PC-3 (cell line): Measurements from ENCODE around the gene BBLN. TPM values are rescaled to one million over a fixed set of nuclear protein-coding genes. Genes with fewer than 3 reads are reported as not detected.

Experiments
- ATAC-seq: fragments of 200-7000 bp; cut with Tn5 transposase; 2 replicates; pipeline ENCODE4 v1.9.1; 2020; ENCODE audit warnings: mild to moderate bottlenecking, moderate library complexity
- BruUV-seq: library from RNA; stranded (reverse); fragments of 400-500 nt; replicated peaks from 2 replicates; lab custom pipeline; 2021; lab: Mats Ljungman, UMichigan
- CTCF ChIA-PET: fragments of 300-600 bp; sonication (Branson Sonifier 250); formaldehyde crosslinking; loops from one replicate; lab custom pipeline; 2022; ENCODE audit warnings: antibody characterized with exemption; lab: Charles Lee
- POLR2A ChIA-PET: fragments of 300-600 bp; sonication (Branson Sonifier 250); formaldehyde crosslinking; loops from one replicate; lab custom pipeline; 2022; ENCODE audit warnings: antibody characterized with exemption; ENCODE audit not compliant: unreplicated experiment; lab: Charles Lee
- DNase-seq: peaks from one replicate; pipeline ENCODE4 v3.0.0-alpha.2; 2015
- H2AFZ ChIP-seq: fragments of 300-600 bp; sonication (generic); 2 replicates; pipeline ENCODE4 v1.6.0; 2016; ENCODE audit warnings: antibody characterized with exemption, low read length
- H3F3A ChIP-seq: fragments of 300-600 bp; sonication (generic); one replicate; pipeline ENCODE4 v1.6.0; 2017; ENCODE audit warnings: antibody characterized with exemption, low read length, control low read depth, mild to moderate bottlenecking; ENCODE audit not compliant: unreplicated experiment
- H3K27ac ChIP-seq: fragments of 300-600 bp; sonication (generic); 2 replicates; pipeline ENCODE4 v1.5.1; 2016; ENCODE audit warnings: mild to moderate bottlenecking, low read length
- H3K27me3 ChIP-seq: fragments of 300-600 bp; sonication (generic); 2 replicates; pipeline ENCODE4 v1.6.1; 2016; ENCODE audit warnings: low read length, mixed read lengths
- H3K36me3 ChIP-seq: fragments of 300-600 bp; sonication (generic); 2 replicates; pipeline ENCODE4 v1.6.1; 2016; ENCODE audit warnings: low read depth, mixed run types, low read length, mixed read lengths
- H3K4me1 ChIP-seq: fragments of 300-600 bp; sonication (generic); 2 replicates; pipeline ENCODE4 v1.5.1; 2016; ENCODE audit warnings: low read length; ENCODE audit not compliant: insufficient read depth
- H3K4me2 ChIP-seq: fragments of 300-600 bp; sonication (generic); 2 replicates; pipeline ENCODE4 v1.6.0; 2016; ENCODE audit warnings: low read length
- H3K4me3 ChIP-seq: fragments of 300-600 bp; sonication (generic); 2 replicates; pipeline ENCODE4 v1.5.1; 2016; ENCODE audit warnings: mild to moderate bottlenecking, low read length, mixed read lengths
- H3K79me2 ChIP-seq: fragments of 300-600 bp; sonication (generic); 2 replicates; pipeline ENCODE4 v1.6.1; 2017; ENCODE audit warnings: low read length, mixed read lengths
- H3K9ac ChIP-seq: fragments of 300-600 bp; sonication (generic); 2 replicates; pipeline ENCODE4 v1.6.0; 2016; ENCODE audit warnings: mild to moderate bottlenecking, low read length
- H3K9me2 ChIP-seq: fragments of 300-600 bp; sonication (generic); replicated peaks from 2 replicates; pipeline ENCODE4 v1.6.1; 2016; ENCODE audit warnings: mixed run types, low read length, mixed read lengths
- H3K9me3 ChIP-seq: fragments of 300-600 bp; sonication (generic); 2 replicates; pipeline ENCODE4 v1.6.1; 2016; ENCODE audit warnings: low read length, mixed read lengths
- H4K20me1 ChIP-seq: fragments of 300-600 bp; sonication (generic); 2 replicates; pipeline ENCODE4 v1.6.1; 2016; ENCODE audit warnings: low read length, mixed read lengths
- CTCF ChIP-seq: fragments of 300-600 bp; sonication (generic); conservative IDR thresholded peaks from 2 replicates; pipeline ENCODE4 v1.5.1; 2017; ENCODE audit warnings: antibody characterized with exemption, low read depth, mild to moderate bottlenecking, low read length
- EZH2 ChIP-seq: fragments of 300-600 bp; sonication (generic); IDR thresholded peaks from one replicate; pipeline ENCODE4 v1.6.1; 2017; ENCODE audit warnings: antibody characterized with exemption, mild to moderate bottlenecking, low read length; ENCODE audit not compliant: unreplicated experiment
- EZH2phosphoT487 ChIP-seq: fragments of 300-600 bp; sonication (generic); IDR thresholded peaks from 2 replicates; pipeline ENCODE4 v1.6.1; 2018; ENCODE audit warnings: mild to moderate bottlenecking, antibody characterized with exemption, low read length, borderline replicate concordance
- intact Hi-C: fragments of 100-400 bp; cut with micrococcal nuclease; formaldehyde crosslinking; loops from 2 replicates; pipeline ENCODE4 v1.9.0; 2023
- total RNA-seq: library from RNA; depleted of rRNA; stranded (reverse); fragments of >200 nt; gene quantifications from 2 replicates; pipeline ENCODE4 v1.2.3, GENCODE V29; 2014

Gene BBLN
- total RNA-seq, 1 experiment from 2014 or later = 158 TPM

DNA sequence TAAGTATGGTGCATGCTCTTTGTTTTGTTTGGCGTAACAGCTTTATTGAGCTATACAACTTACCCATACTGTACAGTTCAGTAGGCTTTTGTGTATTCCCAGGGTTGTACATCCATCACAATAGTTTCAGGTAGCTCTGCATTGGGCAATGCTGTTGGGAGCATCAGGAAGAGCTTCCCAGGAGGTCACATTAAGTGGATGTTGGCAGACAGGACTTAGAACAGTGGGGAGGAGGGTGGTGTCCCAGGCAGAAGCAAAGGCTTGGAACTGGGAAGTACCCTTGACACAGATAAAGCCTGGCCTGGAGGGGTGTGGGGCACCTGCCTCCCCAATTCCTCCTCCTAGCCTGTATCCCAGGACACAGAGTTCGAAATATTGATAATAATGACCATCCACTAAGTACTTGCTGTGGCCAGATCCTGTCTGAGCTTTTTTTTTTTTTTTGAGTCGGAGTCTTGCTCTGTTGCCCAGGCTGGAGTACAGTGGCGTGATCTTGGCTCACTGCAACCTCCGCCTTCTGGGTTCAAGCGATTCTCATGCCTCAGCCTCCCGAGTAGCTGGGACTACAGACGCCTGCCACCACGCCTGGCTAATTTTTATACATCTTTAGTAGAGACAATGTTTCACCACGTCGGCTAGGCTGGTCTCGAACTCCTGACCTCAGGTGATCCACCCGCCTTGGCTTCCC lies 1.3 kb downstream of the BBLN start:
- H2AFZ ChIP-seq = no peak overlapping the region
- no peaks in the 10 kb centered on the region for H4K20me1 ChIP-seq
- ChIA-PET POLR2A (interaction anchor here (0.5 kb wide), 1 partner anchor 56 kb away, joined by 3 read pairs; no protein-coding TSS in a partner anchor), CTCF (no interaction called here)
- TF ChIP-seq EZH2phosphoT487 (no peak), EZH2 (no peak), CTCF (no peak)
- H3K4me3 ChIP-seq = peak overlapping the region; percentile 77
- peak overlapping the region; percentile 75; the same call in 1 of the 2 replicates for H3K9ac ChIP-seq
- 0 out of 2 replicates have a peak, but pooled peaks have one; percentile 2 for ATAC-seq
- intact Hi-C loops = loop anchor here (5.0 kb wide), 1 partner anchor 34 kb away; the partner anchor contains the start of gene PTGES2
- H3F3A ChIP-seq = no peaks in the 10 kb centered on the region
- peaks cover 22% of the 10 kb centered on the region for H3K79me2 ChIP-seq
- H3K27me3 ChIP-seq = no peaks in the 10 kb centered on the region
- no peak overlapping the region for H3K27ac ChIP-seq
- H3K36me3 ChIP-seq = peaks cover 7% of the 10 kb centered on the region
- no TSS peak for BruUV-seq
- DNase-seq = no peak
- peak overlapping the region; percentile 85 for H3K4me2 ChIP-seq
- H3K9me2 ChIP-seq = no peaks in the 10 kb centered on the region
- no peaks in the 10 kb centered on the region for H3K9me3 ChIP-seq
- H3K4me1 ChIP-seq = peaks cover 19% of the 10 kb centered on the region

GRCh38 chr9:128162215-128163026 lies 2.4 kb downstream of the BBLN start:
- Histone ChIP-seq H3F3A (no peaks in the 10 kb centered on the region), H3K4me2 (peak overlapping the region; percentile 34; the same call in 1 of the 2 replicates), H3K79me2 (peaks cover 22% of the 10 kb centered on the region), H3K4me3 (no peak overlapping the region), H3K27me3 (no peaks in the 10 kb centered on the region), H3K36me3 (peaks cover 7% of the 10 kb centered on the region), H3K9ac (no peak overlapping the region), H3K9me3 (no peaks in the 10 kb centered on the region), H3K9me2 (no peaks in the 10 kb centered on the region), H4K20me1 (no peaks in the 10 kb centered on the region), H3K4me1 (peaks cover 19% of the 10 kb centered on the region), H3K27ac (no peak overlapping the region), H2AFZ (no peak overlapping the region)
- CTCF ChIA-PET = no interaction called here
- BruUV-seq = no TSS peak
- peak; percentile 52 for ATAC-seq
- TF ChIP-seq EZH2phosphoT487 (no peak), EZH2 (no peak), CTCF (no peak)
- POLR2A ChIA-PET = no interaction called here
- intact Hi-C loops = loop anchor here (5.0 kb wide), 1 partner anchor 35 kb away; the partner anchor contains the start of gene PTGES2
- DNase-seq = peak; percentile 66
